Measurements from ENCODE around the gene P3H3.

The P3H3 gene

GRCh38 chr12:6831450-6831995 is 3.3 kb downstream of the P3H3 start:
- Histone ChIP-seq H3K36me3 (ENCODE audit: insufficient read depth, low read length) (peaks cover 11% of the 10 kb centered on the region; the same call in 1 of the 2 replicates), H3K4me2 (ENCODE audit: low read depth, low read length, poor library complexity, severe bottlenecking) (no peak overlapping the region), H2AFZ (ENCODE audit: low read length) (no peak overlapping the region), H3F3A (ENCODE audit: low read depth) (no peaks in the 10 kb centered on the region), H3K4me3 (ENCODE audit: low read length, poor library complexity, severe bottlenecking) (no peak overlapping the region), H3K9ac (ENCODE audit: low read depth, low read length, poor library complexity, severe bottlenecking) (no peak overlapping the region), H3K79me2 (ENCODE audit: insufficient read depth, low read length) (peaks cover 25% of the 10 kb centered on the region; the same call in 1 of the 2 replicates), H3K4me1 (ENCODE audit: insufficient read depth, low read length, poor library complexity, severe bottlenecking) (peaks cover 21% of the 10 kb centered on the region), H4K20me1 (ENCODE audit: insufficient read depth, low read length, poor library complexity, severe bottlenecking) (no peaks in the 10 kb centered on the region), H3K9me2 (replicated peaks; ENCODE audit: low read depth, low read length) (no peaks in the 10 kb centered on the region), H3K27me3 (ENCODE audit: insufficient read depth, low read length, poor library complexity, severe bottlenecking) (no peaks in the 10 kb centered on the region), H3K9me3 (ENCODE audit: insufficient read depth, low read depth, low read length) (no peaks in the 10 kb centered on the region)
- TF ChIP-seq, protein P1, sequence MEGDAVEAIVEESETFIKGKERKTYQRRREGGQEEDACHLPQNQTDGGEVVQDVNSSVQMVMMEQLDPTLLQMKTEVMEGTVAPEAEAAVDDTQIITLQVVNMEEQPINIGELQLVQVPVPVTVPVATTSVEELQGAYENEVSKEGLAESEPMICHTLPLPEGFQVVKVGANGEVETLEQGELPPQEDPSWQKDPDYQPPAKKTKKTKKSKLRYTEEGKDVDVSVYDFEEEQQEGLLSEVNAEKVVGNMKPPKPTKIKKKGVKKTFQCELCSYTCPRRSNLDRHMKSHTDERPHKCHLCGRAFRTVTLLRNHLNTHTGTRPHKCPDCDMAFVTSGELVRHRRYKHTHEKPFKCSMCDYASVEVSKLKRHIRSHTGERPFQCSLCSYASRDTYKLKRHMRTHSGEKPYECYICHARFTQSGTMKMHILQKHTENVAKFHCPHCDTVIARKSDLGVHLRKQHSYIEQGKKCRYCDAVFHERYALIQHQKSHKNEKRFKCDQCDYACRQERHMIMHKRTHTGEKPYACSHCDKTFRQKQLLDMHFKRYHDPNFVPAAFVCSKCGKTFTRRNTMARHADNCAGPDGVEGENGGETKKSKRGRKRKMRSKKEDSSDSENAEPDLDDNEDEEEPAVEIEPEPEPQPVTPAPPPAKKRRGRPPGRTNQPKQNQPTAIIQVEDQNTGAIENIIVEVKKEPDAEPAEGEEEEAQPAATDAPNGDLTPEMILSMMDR (conservative IDR thresholded peaks at IDR 0.05; ENCODE audit: low read length) = no peak
- TF ChIP-seq EZH2phosphoT487 (IDR thresholded peaks at IDR 0.05; ENCODE audit: borderline replicate concordance) = no peak

GRCh38 chr12:6832125-6832524 is 3.9 kb downstream of the P3H3 start:
- Histone ChIP-seq H3F3A (ENCODE audit: low read depth) (no peaks in the 10 kb centered on the region), H3K4me2 (ENCODE audit: low read depth, low read length, poor library complexity, severe bottlenecking) (no peak overlapping the region), H3K9me3 (ENCODE audit: insufficient read depth, low read depth, low read length) (no peaks in the 10 kb centered on the region), H2AFZ (ENCODE audit: low read length) (no peak overlapping the region), H3K4me3 (ENCODE audit: low read length, poor library complexity, severe bottlenecking) (no peak overlapping the region), H3K4me1 (ENCODE audit: insufficient read depth, low read length, poor library complexity, severe bottlenecking) (peaks cover 18% of the 10 kb centered on the region), H3K79me2 (ENCODE audit: insufficient read depth, low read length) (peaks cover 25% of the 10 kb centered on the region; the same call in 1 of the 2 replicates), H3K9me2 (replicated peaks; ENCODE audit: low read depth, low read length) (no peaks in the 10 kb centered on the region), H3K36me3 (ENCODE audit: insufficient read depth, low read length) (peaks cover 11% of the 10 kb centered on the region; the same call in 1 of the 2 replicates), H4K20me1 (ENCODE audit: insufficient read depth, low read length, poor library complexity, severe bottlenecking) (no peaks in the 10 kb centered on the region), H3K9ac (ENCODE audit: low read depth, low read length, poor library complexity, severe bottlenecking) (no peak overlapping the region), H3K27me3 (ENCODE audit: insufficient read depth, low read length, poor library complexity, severe bottlenecking) (no peaks in the 10 kb centered on the region)
- no peak for TF ChIP-seq EZH2phosphoT487 (IDR thresholded peaks at IDR 0.05; ENCODE audit: borderline replicate concordance)
- TF ChIP-seq, protein P1 (conservative IDR thresholded peaks at IDR 0.05; ENCODE audit: low read length) = no peak

DNA sequence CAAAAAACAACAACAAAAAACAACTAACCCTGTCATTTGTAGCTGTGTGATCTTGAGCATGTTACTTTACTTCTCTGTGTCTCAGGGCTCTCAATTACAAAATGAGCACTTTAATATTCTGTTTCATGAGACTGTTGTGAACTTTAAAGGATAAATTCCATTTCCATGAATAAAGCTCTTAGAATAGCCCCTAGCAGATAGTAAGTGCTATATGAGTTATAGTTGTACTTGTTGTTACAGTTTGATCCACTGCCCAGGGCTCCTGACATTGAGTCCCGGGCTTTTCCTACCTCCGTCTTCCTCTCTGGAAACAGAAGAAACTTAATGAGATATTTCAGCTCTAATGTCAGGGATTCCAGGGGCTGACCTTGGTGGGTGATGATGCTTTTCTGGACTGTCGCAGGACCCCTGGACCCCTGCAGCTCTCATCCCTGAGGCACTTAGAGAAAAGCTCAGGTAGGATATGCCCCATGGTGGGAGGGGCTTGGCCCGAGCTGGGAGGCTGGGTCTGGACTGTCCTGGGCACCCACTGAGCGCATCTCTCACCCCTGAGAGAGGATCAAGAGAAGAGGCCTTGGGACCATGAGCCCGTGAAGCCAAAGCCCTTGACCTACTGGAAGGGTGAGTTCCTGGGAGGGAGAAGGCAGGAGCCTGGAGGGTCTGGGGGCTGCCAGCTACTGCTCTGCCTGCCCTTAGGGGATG is 5.1 kb downstream of the P3H3 start:
- Histone ChIP-seq H3K4me2 (ENCODE audit: low read depth, low read length, poor library complexity, severe bottlenecking) (no peak overlapping the region), H3K9me2 (replicated peaks; ENCODE audit: low read depth, low read length) (no peaks in the 10 kb centered on the region), H2AFZ (ENCODE audit: low read length) (no peak overlapping the region), H3K4me3 (ENCODE audit: low read length, poor library complexity, severe bottlenecking) (no peak overlapping the region), H3K9ac (ENCODE audit: low read depth, low read length, poor library complexity, severe bottlenecking) (no peak overlapping the region), H3K9me3 (ENCODE audit: insufficient read depth, low read depth, low read length) (no peaks in the 10 kb centered on the region), H3K27me3 (ENCODE audit: insufficient read depth, low read length, poor library complexity, severe bottlenecking) (no peaks in the 10 kb centered on the region), H3F3A (ENCODE audit: low read depth) (no peaks in the 10 kb centered on the region), H3K79me2 (ENCODE audit: insufficient read depth, low read length) (peaks cover 20% of the 10 kb centered on the region; the same call in 1 of the 2 replicates), H4K20me1 (ENCODE audit: insufficient read depth, low read length, poor library complexity, severe bottlenecking) (no peaks in the 10 kb centered on the region), H3K4me1 (ENCODE audit: insufficient read depth, low read length, poor library complexity, severe bottlenecking) (peaks cover 13% of the 10 kb centered on the region), H3K36me3 (ENCODE audit: insufficient read depth, low read length) (peaks cover 11% of the 10 kb centered on the region; the same call in 1 of the 2 replicates)
- TF ChIP-seq, protein P1 (conservative IDR thresholded peaks at IDR 0.05; ENCODE audit: low read length) = no peak
- TF ChIP-seq EZH2phosphoT487 (IDR thresholded peaks at IDR 0.05; ENCODE audit: borderline replicate concordance) = no peak
